Measurements from ENCODE around the gene LTBP3.
"Not testable (repeated sequence)": the region's sequence is repeated elsewhere in the genome, so short reads cannot be mapped to it uniquely, and the experiment has no call there.

LTBP3 gene

GRCh38 chr11:65526744-65527143 lies 31.4 kb downstream of the LTBP3 start:
- no peak for TF ChIP-seq CTCF (IDR thresholded peaks at IDR 0.05; ENCODE audit: low read depth, low read length)
- in situ Hi-C loops (cut with HindIII; ENCODE audit: low sequenced_read_pairs), result no loop called here
- no peak for DNase-seq (ENCODE audit: low read depth, low spot score)
- no peak overlapping the region for H3K4me3 ChIP-seq (ENCODE audit: low read depth, low read length)

GRCh38 chr11:65525546-65526480 lies 32.3 kb downstream of the LTBP3 start:
- peak overlapping the region; percentile 82 for H3K4me3 ChIP-seq (ENCODE audit: low read depth, low read length)
- no peak for DNase-seq (ENCODE audit: low read depth, low spot score)
- TF ChIP-seq CTCF (IDR thresholded peaks at IDR 0.05; ENCODE audit: low read depth, low read length), result no peak
- in situ Hi-C loops (cut with HindIII; ENCODE audit: low sequenced_read_pairs), result no loop called here

GRCh38 chr11:65524741-65525545 lies 33.2 kb downstream of the LTBP3 start, which contains the start of gene SCYL1:
Gene SCYL1 (plus strand): TSS chr11:65525083. CDS start chr11:65525154, 71 bp downstream.
- H3K4me3 ChIP-seq (ENCODE audit: low read depth, low read length), result peak within 1 kb of the TSS; percentile 82
- in situ Hi-C loops (cut with HindIII; ENCODE audit: low sequenced_read_pairs), result no loop called here
- DNase-seq (ENCODE audit: low read depth, low spot score), result peak; percentile 75
- no peak for TF ChIP-seq CTCF (IDR thresholded peaks at IDR 0.05; ENCODE audit: low read depth, low read length)

GRCh38 chr11:65524014-65524740 lies 34.0 kb downstream of the LTBP3 start:
- peak overlapping the region; percentile 25 for H3K4me3 ChIP-seq (ENCODE audit: low read depth, low read length)
- in situ Hi-C loops (cut with HindIII; ENCODE audit: low sequenced_read_pairs), result no loop called here
- no peak for TF ChIP-seq CTCF (IDR thresholded peaks at IDR 0.05; ENCODE audit: low read depth, low read length)
- peak; percentile 10 for DNase-seq (ENCODE audit: low read depth, low spot score)

GRCh38 chr11:65523631-65523968 lies 34.6 kb downstream of the LTBP3 start:
- in situ Hi-C loops (cut with HindIII; ENCODE audit: low sequenced_read_pairs); DNase-seq (ENCODE audit: low read depth, low spot score); H3K4me3 ChIP-seq (ENCODE audit: low read depth, low read length): not testable (repeated sequence)

GRCh38 chr11:65522718-65523630 lies 35.2 kb downstream of the LTBP3 start:
- DNase-seq (ENCODE audit: low read depth, low spot score); in situ Hi-C loops (cut with HindIII; ENCODE audit: low sequenced_read_pairs); H3K4me3 ChIP-seq (ENCODE audit: low read depth, low read length): not testable (repeated sequence)

GRCh38 chr11:65521777-65522521 lies 36.2 kb downstream of the LTBP3 start:
- H3K4me3 ChIP-seq (ENCODE audit: low read depth, low read length); in situ Hi-C loops (cut with HindIII; ENCODE audit: low sequenced_read_pairs); DNase-seq (ENCODE audit: low read depth, low spot score): not testable (repeated sequence)

- in situ Hi-C loops (cut with HindIII; ENCODE audit: low sequenced_read_pairs); H3K4me3 ChIP-seq (ENCODE audit: low read depth, low read length); DNase-seq (ENCODE audit: low read depth, low spot score): not testable (repeated sequence)
Measured at GRCh38 chr11:65518941-65519549, 39.1 kb downstream of the LTBP3 start.
